PFSK-1 (cell line): ENCODE measurements around the gene CBR3.

Source experiments
- FOXP2 ChIP-seq: optimal IDR thresholded peaks from 2 replicates; pipeline ENCODE3; 2011; ENCODE audit warnings: borderline replicate concordance, control low read depth, inconsistent platforms; ENCODE audit not compliant: insufficient read depth; ENCODE audit errors: extremely low read length, extremely low read depth
- POLR2AphosphoS5 ChIP-seq: IDR thresholded peaks from 2 replicates; pipeline ENCODE4 v1.6.1; 2012; ENCODE audit warnings: low read depth, mild to moderate bottlenecking, control low read depth, low read length, moderate library complexity
- REST ChIP-seq, 2 experiments: IDR thresholded peaks; 2 replicates each; pipeline versions ENCODE4 v1.6.1 to v1.8.0; 2011 to 2012; ENCODE audit warnings: low read depth in 2 of 2, low read length in 2 of 2, control low read depth in 1 of 2, inconsistent platforms in 1 of 2, mild to moderate bottlenecking in 1 of 2, moderate library complexity in 1 of 2; ENCODE audit not compliant: insufficient read depth in 1 of 2
- SIN3A ChIP-seq: IDR thresholded peaks from 2 replicates; pipeline ENCODE4 v1.6.1; 2012; ENCODE audit warnings: mild to moderate bottlenecking, low read length, moderate library complexity, borderline replicate concordance; ENCODE audit not compliant: insufficient read depth
- TAF1 ChIP-seq: IDR thresholded peaks from 2 replicates; pipeline ENCODE4 v1.6.1; 2012; ENCODE audit warnings: low read length, control low read depth, borderline replicate concordance; ENCODE audit not compliant: insufficient read depth

CBR3 gene

GRCh38 chr21:36127977-36128376 is 6.9 kb upstream of the CBR3 start:
- TF ChIP-seq FOXP2 (no peak), POLR2AphosphoS5 (no peak), TAF1 (no peak), REST (IDR thresholded peaks at IDR 0.05; ENCODE audit: insufficient read depth in 1 of 2, low read depth in 2 of 2, low read length in 2 of 2) (no peak), SIN3A (no peak)

- TF ChIP-seq POLR2AphosphoS5 (no peak), SIN3A (no peak), FOXP2 (no peak), TAF1 (no peak), REST (IDR thresholded peaks at IDR 0.05; ENCODE audit: insufficient read depth in 1 of 2, low read depth in 2 of 2, low read length in 2 of 2) (no peak)
Observed at GRCh38 chr21:36129219-36129618, 5.7 kb upstream of the CBR3 start.

GRCh38 chr21:36132696-36133095 is 2.2 kb upstream of the CBR3 start:
- TF ChIP-seq FOXP2: no peak
- TF ChIP-seq SIN3A: no peak
- TF ChIP-seq TAF1: no peak
- no peak for TF ChIP-seq POLR2AphosphoS5
- no peak for TF ChIP-seq REST (IDR thresholded peaks at IDR 0.05; ENCODE audit: insufficient read depth in 1 of 2, low read depth in 2 of 2, low read length in 2 of 2)

GRCh38 chr21:36135391-36136102 is 668 bp downstream of the CBR3 start:
- TF ChIP-seq REST (IDR thresholded peaks at IDR 0.05; ENCODE audit: insufficient read depth in 1 of 2, low read depth in 2 of 2, low read length in 2 of 2): no peak
- TF ChIP-seq FOXP2: peak; percentile 38
- no peak for TF ChIP-seq TAF1
